ENCODE data around the gene MAGEB16. TPM values are rescaled to one million over a fixed set of nuclear protein-coding genes. Genes with fewer than 3 reads are reported as not detected.
A peak's percentile ranks its signal among the peaks of the same experiment; 100 is the strongest.

MAGEB16 gene
- total RNA-seq, 2 experiments from 2014 or later = not detected

DNA sequence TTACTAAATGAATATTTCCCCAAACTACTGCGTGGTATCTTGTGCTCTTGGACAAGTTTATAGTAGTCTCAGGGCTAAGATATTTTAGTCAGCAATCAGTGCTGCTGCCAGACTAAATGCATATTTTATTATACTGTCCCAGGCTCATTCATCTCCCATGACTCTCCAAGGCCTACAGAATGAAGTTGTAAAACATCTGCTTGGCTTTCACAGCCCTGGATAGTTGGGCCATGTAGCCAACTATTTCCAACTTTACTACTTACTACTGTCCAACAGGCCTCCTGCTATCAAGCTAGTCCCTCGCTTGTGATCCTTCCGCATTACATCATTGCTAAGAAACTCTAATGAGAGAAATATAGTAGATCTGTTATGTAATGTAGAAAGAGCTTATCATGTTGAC lies 31.4 kb downstream of the MAGEB16 start:
- no peaks in the 10 kb centered on the region for H3K4me1 ChIP-seq (ENCODE audit: insufficient read depth, low read length)
- Mint-ChIP-seq H3K4me3 (no peak overlapping the region), H3K4me1 (ENCODE audit: low read depth) (no peaks in the 10 kb centered on the region), H3K9me3 (peaks cover 2% of the 10 kb centered on the region), H3K27me3 (no peaks in the 10 kb centered on the region), H3K36me3 (ENCODE audit: low read depth) (no peaks in the 10 kb centered on the region), H3K27ac (no peak overlapping the region)
- ChIA-PET CTCF (no interaction called here), POLR2A (no interaction called here)
- no peaks in the 10 kb centered on the region for H3K9me3 ChIP-seq (ENCODE audit: control insufficient read depth in 1 of 2, insufficient read depth in 1 of 2, low read length in 2 of 2)
- DNase-seq (no peak), ATAC-seq (ENCODE audit: poor library complexity) (no peak)
- H3K27ac ChIP-seq (ENCODE audit: low read depth in 1 of 2, low read length in 2 of 2) = no peak overlapping the region
- TF ChIP-seq, protein P1, sequence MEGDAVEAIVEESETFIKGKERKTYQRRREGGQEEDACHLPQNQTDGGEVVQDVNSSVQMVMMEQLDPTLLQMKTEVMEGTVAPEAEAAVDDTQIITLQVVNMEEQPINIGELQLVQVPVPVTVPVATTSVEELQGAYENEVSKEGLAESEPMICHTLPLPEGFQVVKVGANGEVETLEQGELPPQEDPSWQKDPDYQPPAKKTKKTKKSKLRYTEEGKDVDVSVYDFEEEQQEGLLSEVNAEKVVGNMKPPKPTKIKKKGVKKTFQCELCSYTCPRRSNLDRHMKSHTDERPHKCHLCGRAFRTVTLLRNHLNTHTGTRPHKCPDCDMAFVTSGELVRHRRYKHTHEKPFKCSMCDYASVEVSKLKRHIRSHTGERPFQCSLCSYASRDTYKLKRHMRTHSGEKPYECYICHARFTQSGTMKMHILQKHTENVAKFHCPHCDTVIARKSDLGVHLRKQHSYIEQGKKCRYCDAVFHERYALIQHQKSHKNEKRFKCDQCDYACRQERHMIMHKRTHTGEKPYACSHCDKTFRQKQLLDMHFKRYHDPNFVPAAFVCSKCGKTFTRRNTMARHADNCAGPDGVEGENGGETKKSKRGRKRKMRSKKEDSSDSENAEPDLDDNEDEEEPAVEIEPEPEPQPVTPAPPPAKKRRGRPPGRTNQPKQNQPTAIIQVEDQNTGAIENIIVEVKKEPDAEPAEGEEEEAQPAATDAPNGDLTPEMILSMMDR (IDR thresholded peaks at IDR 0.05) = no peak
- intact Hi-C loops (cut with DNase I, micrococcal nuclease) = no loop called here
- no peaks in the 10 kb centered on the region for H3K27me3 ChIP-seq (ENCODE audit: control insufficient read depth in 1 of 2, insufficient read depth in 2 of 2, low read length in 2 of 2)
- no peaks in the 10 kb centered on the region for H3K36me3 ChIP-seq (ENCODE audit: insufficient read depth, low read length)
- no peak overlapping the region for H3K4me3 ChIP-seq (ENCODE audit: low read length)

GRCh38 chrX:35841872-35842271 lies 43.7 kb downstream of the MAGEB16 start:
- Histone ChIP-seq H3K27me3 (ENCODE audit: control insufficient read depth in 1 of 2, insufficient read depth in 2 of 2, low read length in 2 of 2) (no peaks in the 10 kb centered on the region), H3K9me3 (ENCODE audit: control insufficient read depth in 1 of 2, insufficient read depth in 1 of 2, low read length in 2 of 2) (peaks cover 0 to 3% of the 10 kb centered on the region in 2 experiments), H3K36me3 (ENCODE audit: insufficient read depth, low read length) (no peaks in the 10 kb centered on the region), H3K4me1 (ENCODE audit: insufficient read depth, low read length) (no peaks in the 10 kb centered on the region), H3K27ac (ENCODE audit: low read depth in 1 of 2, low read length in 2 of 2) (no peak overlapping the region), H3K4me3 (ENCODE audit: low read length) (no peak overlapping the region)
- no peaks in the 10 kb centered on the region for H3K4me1 Mint-ChIP-seq (ENCODE audit: low read depth)
- no peak overlapping the region for H3K27ac Mint-ChIP-seq
- intact Hi-C loops (cut with DNase I, micrococcal nuclease) = no loop called here
- H3K27me3 Mint-ChIP-seq = no peaks in the 10 kb centered on the region
- CTCF ChIA-PET = no interaction called here
- DNase-seq = peak in 2 of 14 experiments; percentile 0 to 17
- no peak for ATAC-seq (ENCODE audit: poor library complexity)
- H3K4me3 Mint-ChIP-seq = no peak overlapping the region
- H3K9me3 Mint-ChIP-seq = peaks cover 2% of the 10 kb centered on the region
- POLR2A ChIA-PET = no interaction called here
- H3K36me3 Mint-ChIP-seq (ENCODE audit: low read depth) = no peaks in the 10 kb centered on the region
- TF ChIP-seq, protein P1 (IDR thresholded peaks at IDR 0.05) = no peak

DNA sequence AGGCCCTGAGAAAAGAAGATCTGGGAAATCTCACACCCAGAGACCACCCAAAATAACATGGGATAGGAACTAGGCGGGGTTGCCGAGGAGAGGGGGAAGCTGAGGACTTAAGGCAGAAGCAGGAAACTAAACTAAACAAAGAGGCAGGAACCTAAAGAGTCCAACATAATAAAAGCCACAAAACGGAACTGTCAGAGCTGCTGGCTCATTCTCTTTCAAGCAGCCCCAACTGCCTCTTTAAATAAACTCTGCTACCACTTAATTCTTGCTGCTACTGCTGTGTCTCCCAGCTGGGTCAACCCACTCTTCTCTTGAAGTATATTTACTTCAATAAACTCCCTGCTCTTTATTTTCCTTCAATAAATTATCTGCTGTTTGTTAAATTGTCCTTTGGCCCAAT lies 44.5 kb downstream of the MAGEB16 start:
- Histone ChIP-seq H3K4me1 (ENCODE audit: insufficient read depth, low read length) (no peaks in the 10 kb centered on the region), H3K27me3 (ENCODE audit: control insufficient read depth in 1 of 2, insufficient read depth in 2 of 2, low read length in 2 of 2) (no peaks in the 10 kb centered on the region), H3K36me3 (ENCODE audit: insufficient read depth, low read length) (no peaks in the 10 kb centered on the region), H3K9me3 (ENCODE audit: control insufficient read depth in 1 of 2, insufficient read depth in 1 of 2, low read length in 2 of 2) (peaks cover 0 to 3% of the 10 kb centered on the region in 2 experiments), H3K27ac (ENCODE audit: low read depth in 1 of 2, low read length in 2 of 2) (no peak overlapping the region), H3K4me3 (ENCODE audit: low read length) (no peak overlapping the region)
- DNase-seq (no peak), ATAC-seq (ENCODE audit: poor library complexity) (no peak)
- intact Hi-C loops (cut with DNase I, micrococcal nuclease) = no loop called here
- Mint-ChIP-seq H3K9me3 (peaks cover 2% of the 10 kb centered on the region), H3K4me1 (ENCODE audit: low read depth) (no peaks in the 10 kb centered on the region), H3K27ac (no peak overlapping the region), H3K27me3 (no peaks in the 10 kb centered on the region), H3K36me3 (ENCODE audit: low read depth) (no peaks in the 10 kb centered on the region), H3K4me3 (no peak overlapping the region)
- POLR2A ChIA-PET = no interaction called here
- CTCF ChIA-PET = no interaction called here
- TF ChIP-seq, protein P1 (IDR thresholded peaks at IDR 0.05) = no peak

Measured in CD4-positive, alpha-beta T cell (primary cell).